ENCODE results near the gene CARD11.

DNA sequence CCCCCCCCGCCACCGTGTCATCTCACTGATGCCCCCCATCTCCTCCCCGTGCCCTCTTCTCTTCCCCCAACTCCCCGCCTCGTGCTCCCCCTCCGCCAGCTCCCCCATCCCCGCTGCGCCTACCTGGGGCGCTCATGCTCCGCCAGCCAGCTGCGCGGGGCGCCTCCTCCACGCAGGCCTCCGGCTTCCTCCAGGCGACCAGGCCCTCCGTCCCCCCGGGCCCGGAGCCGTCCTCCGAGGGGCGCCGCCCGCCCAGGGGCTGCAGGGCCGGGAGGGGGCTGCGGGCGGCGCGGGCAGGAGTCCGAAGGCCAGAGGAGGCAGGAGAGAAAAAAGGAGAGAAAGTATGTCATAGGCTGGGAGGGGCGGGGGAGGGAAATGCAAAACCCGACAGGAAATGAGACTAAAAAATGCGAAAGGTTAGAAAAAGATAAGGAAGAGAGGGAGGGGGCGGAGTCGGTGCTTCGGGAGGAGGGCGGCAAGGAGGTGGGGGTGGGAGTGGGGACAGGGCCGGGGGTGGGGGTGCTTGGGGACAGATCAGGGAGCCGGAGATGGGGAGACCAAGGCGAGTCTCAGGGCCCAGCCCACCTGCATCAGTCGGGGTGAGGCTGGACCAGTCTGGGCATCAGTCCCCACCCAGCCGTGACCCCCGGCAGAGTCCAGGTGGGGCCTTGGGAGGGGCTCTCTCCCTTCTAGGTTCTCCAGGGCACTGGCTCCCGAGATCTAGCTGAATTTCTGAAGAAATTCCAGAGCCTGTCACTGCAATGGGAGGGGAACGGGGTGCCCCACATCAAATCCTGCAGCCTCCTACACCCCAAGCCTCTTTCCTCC is at the start of gene CARD11:
- TF ChIP-seq, protein P1, sequence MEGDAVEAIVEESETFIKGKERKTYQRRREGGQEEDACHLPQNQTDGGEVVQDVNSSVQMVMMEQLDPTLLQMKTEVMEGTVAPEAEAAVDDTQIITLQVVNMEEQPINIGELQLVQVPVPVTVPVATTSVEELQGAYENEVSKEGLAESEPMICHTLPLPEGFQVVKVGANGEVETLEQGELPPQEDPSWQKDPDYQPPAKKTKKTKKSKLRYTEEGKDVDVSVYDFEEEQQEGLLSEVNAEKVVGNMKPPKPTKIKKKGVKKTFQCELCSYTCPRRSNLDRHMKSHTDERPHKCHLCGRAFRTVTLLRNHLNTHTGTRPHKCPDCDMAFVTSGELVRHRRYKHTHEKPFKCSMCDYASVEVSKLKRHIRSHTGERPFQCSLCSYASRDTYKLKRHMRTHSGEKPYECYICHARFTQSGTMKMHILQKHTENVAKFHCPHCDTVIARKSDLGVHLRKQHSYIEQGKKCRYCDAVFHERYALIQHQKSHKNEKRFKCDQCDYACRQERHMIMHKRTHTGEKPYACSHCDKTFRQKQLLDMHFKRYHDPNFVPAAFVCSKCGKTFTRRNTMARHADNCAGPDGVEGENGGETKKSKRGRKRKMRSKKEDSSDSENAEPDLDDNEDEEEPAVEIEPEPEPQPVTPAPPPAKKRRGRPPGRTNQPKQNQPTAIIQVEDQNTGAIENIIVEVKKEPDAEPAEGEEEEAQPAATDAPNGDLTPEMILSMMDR (IDR thresholded peaks at IDR 0.05): no peak
- no peak for TF ChIP-seq POLR2A (IDR thresholded peaks at IDR 0.05)
